Neural cell (in vitro differentiated cells): ENCODE results near the gene SCP2. TPM values are rescaled to one million over a fixed set of nuclear protein-coding genes. Genes with fewer than 3 reads are reported as not detected.

Experiments used
- H2AFZ ChIP-seq: fragments of 200-600, 300-800 bp; sonication (generic), shearing (Covaris generic); 2 replicates; pipeline ENCODE4 v1.6.0; 2014; ENCODE audit warnings: low read depth, mild to moderate bottlenecking, antibody characterized with exemption, low read length, moderate library complexity
- H3F3A ChIP-seq: fragments of 200-600 bp; shearing (Covaris generic); 2 replicates; pipeline ENCODE4 v1.6.1; 2016; ENCODE audit warnings: mild to moderate bottlenecking, moderate library complexity, mixed read lengths, antibody characterized with exemption, low read length; ENCODE audit not compliant: insufficient read depth, poor library complexity, severe bottlenecking
- H3K27ac ChIP-seq: fragments of 200-600, 300-800 bp; sonication (generic), shearing (Covaris generic); 2 replicates; pipeline ENCODE4 v1.5.1; 2014; ENCODE audit warnings: mild to moderate bottlenecking, low read length, moderate library complexity
- H3K27me3 ChIP-seq: fragments of 300-800, 200-600 bp; sonication (generic), shearing (Covaris generic); 2 replicates; pipeline ENCODE4 v1.6.0; 2014; ENCODE audit warnings: mild to moderate bottlenecking, low read depth, low read length, moderate library complexity; ENCODE audit not compliant: insufficient read depth
- H3K36me3 ChIP-seq: fragments of 300-800, 200-600 bp; sonication (generic), shearing (Covaris generic); 2 replicates; pipeline ENCODE4 v1.5.1; 2014; ENCODE audit warnings: mild to moderate bottlenecking, antibody characterized with exemption, low read length, moderate library complexity; ENCODE audit not compliant: insufficient read depth
- H3K4me2 ChIP-seq: fragments of 300-800, 200-600 bp; sonication (generic), shearing (Covaris generic); 2 replicates; pipeline ENCODE4 v1.6.0; 2014; ENCODE audit warnings: mild to moderate bottlenecking, low read length
- H3K4me3 ChIP-seq: fragments of 300-800, 200-600 bp; sonication (generic), shearing (Covaris generic); 2 replicates; pipeline ENCODE4 v1.5.1; 2014; ENCODE audit warnings: mild to moderate bottlenecking, low read length, moderate library complexity
- H3K79me2 ChIP-seq: fragments of 200-600 bp; shearing (Covaris generic); replicated peaks from 2 replicates; pipeline ENCODE4 v1.6.0; 2014; ENCODE audit warnings: mild to moderate bottlenecking, low read length, moderate library complexity; ENCODE audit not compliant: insufficient read depth
- H3K9ac ChIP-seq: fragments of 300-800, 200-600 bp; sonication (generic), shearing (Covaris generic); 2 replicates; pipeline ENCODE4 v1.6.1; 2016; ENCODE audit warnings: mild to moderate bottlenecking, low read length, mixed read lengths
- H3K9me2 ChIP-seq: fragments of 200-600 bp; shearing (Covaris generic); 2 replicates; pipeline ENCODE4 v1.6.1; 2016; ENCODE audit warnings: mild to moderate bottlenecking, low read length, mixed read lengths; ENCODE audit not compliant: insufficient read depth
- H3K9me3 ChIP-seq: fragments of 200-600, 300-800 bp; sonication (generic), shearing (Covaris generic); 2 replicates; pipeline ENCODE4 v1.6.1; 2016; ENCODE audit warnings: mild to moderate bottlenecking, mixed run types, low read length, moderate library complexity, mixed read lengths
- H4K20me1 ChIP-seq: fragments of 200-600 bp; shearing (Covaris generic); 2 replicates; pipeline ENCODE4 v1.6.1; 2016; ENCODE audit warnings: mild to moderate bottlenecking, mixed run types; ENCODE audit not compliant: insufficient read depth
- EP300 ChIP-seq: fragments of 450-650 bp; conservative IDR thresholded peaks from 2 replicates; pipeline ENCODE4 v1.6.1; 2014; ENCODE audit warnings: antibody characterized with exemption, mild to moderate bottlenecking, moderate library complexity; ENCODE audit not compliant: poor library complexity, severe bottlenecking
- EZH2 ChIP-seq: fragments of 200-600, 300-800 bp; shearing (Covaris generic), sonication (generic); IDR thresholded peaks from 2 replicates; pipeline ENCODE4 v1.6.1; 2014; ENCODE audit warnings: antibody characterized with exemption, low read length, borderline replicate concordance, mild to moderate bottlenecking; ENCODE audit not compliant: insufficient read depth, poor library complexity, severe bottlenecking
- MXI1 ChIP-seq: fragments of 450-650 bp; conservative IDR thresholded peaks from 2 replicates; pipeline ENCODE4 v1.6.1; 2014; ENCODE audit warnings: antibody characterized with exemption, mild to moderate bottlenecking; ENCODE audit not compliant: poor library complexity, severe bottlenecking
- POLR2AphosphoS5 ChIP-seq: IDR thresholded peaks from 2 replicates; pipeline ENCODE4 v1.6.1; 2012
- RAD21 ChIP-seq: fragments of 450-650 bp; conservative IDR thresholded peaks from 2 replicates; pipeline ENCODE4 v1.6.1; 2014; ENCODE audit warnings: antibody characterized with exemption, mild to moderate bottlenecking, moderate library complexity
- SMC3 ChIP-seq: fragments of 450-650 bp; conservative IDR thresholded peaks from 2 replicates; pipeline ENCODE4 v1.6.1; 2014; ENCODE audit warnings: antibody characterized with exemption, mild to moderate bottlenecking, moderate library complexity; ENCODE audit not compliant: poor library complexity
- TAF1 ChIP-seq: IDR thresholded peaks from 2 replicates; pipeline ENCODE4 v1.6.1; 2012; ENCODE audit warnings: low read depth
- polyA plus RNA-seq: library from polyadenylated mRNA; depleted of rRNA; stranded (reverse); fragments of >200 nt; gene quantifications from 2 replicates; pipeline ENCODE4 v1.2.3, GENCODE V29; 2014
- TF ChIP-seq, protein P1 (sequence below): IDR thresholded peaks from 2 replicates; pipeline ENCODE4 v1.6.1; 2012; ENCODE audit warnings: borderline replicate concordance
- TF ChIP-seq, protein P2 (sequence below): fragments of 450-650 bp; IDR thresholded peaks from 2 replicates; pipeline ENCODE4 v1.5.1; 2014; ENCODE audit warnings: antibody characterized with exemption, mild to moderate bottlenecking, moderate library complexity; ENCODE audit not compliant: poor library complexity, severe bottlenecking

The SCP2 gene
- polyA plus RNA-seq, 1 donor from 2014 or later = 182 TPM

DNA sequence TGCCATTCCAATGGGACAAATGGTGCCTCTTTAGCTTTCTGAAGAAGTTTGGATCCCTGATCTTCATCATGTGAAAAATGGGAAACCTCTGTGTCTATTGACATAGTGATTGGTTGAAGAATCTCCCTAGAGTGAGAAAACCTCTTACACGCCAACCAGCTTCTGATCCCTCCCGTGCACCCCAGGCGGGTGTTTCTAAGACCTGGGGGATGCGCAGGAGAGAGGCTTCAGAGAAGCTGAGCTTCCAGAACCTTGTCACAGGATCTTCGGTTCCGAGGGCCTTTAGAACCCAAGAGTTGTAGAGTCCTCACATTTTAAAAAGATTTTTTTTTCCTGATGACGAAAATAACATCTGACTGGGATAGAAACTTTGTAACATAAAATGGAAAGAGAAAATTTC, 146.2 kb downstream of the SCP2 start:
- Histone ChIP-seq H3K27me3 (no peaks in the 10 kb centered on the region), H3K79me2 (no peaks in the 10 kb centered on the region), H4K20me1 (no peaks in the 10 kb centered on the region), H3K27ac (no peak overlapping the region), H3K9me3 (no peaks in the 10 kb centered on the region), H3K4me3 (no peak overlapping the region), H3K9ac (no peak overlapping the region), H3K36me3 (no peaks in the 10 kb centered on the region), H2AFZ (no peak overlapping the region), H3K4me2 (no peak overlapping the region), H3F3A (no peaks in the 10 kb centered on the region), H3K9me2 (no peaks in the 10 kb centered on the region)
- TF ChIP-seq TAF1 (no peak), RAD21 (no peak), POLR2AphosphoS5 (no peak), EP300 (no peak), SMC3 (no peak), EZH2 (no peak), MXI1 (no peak)
- TF ChIP-seq, protein P1, sequence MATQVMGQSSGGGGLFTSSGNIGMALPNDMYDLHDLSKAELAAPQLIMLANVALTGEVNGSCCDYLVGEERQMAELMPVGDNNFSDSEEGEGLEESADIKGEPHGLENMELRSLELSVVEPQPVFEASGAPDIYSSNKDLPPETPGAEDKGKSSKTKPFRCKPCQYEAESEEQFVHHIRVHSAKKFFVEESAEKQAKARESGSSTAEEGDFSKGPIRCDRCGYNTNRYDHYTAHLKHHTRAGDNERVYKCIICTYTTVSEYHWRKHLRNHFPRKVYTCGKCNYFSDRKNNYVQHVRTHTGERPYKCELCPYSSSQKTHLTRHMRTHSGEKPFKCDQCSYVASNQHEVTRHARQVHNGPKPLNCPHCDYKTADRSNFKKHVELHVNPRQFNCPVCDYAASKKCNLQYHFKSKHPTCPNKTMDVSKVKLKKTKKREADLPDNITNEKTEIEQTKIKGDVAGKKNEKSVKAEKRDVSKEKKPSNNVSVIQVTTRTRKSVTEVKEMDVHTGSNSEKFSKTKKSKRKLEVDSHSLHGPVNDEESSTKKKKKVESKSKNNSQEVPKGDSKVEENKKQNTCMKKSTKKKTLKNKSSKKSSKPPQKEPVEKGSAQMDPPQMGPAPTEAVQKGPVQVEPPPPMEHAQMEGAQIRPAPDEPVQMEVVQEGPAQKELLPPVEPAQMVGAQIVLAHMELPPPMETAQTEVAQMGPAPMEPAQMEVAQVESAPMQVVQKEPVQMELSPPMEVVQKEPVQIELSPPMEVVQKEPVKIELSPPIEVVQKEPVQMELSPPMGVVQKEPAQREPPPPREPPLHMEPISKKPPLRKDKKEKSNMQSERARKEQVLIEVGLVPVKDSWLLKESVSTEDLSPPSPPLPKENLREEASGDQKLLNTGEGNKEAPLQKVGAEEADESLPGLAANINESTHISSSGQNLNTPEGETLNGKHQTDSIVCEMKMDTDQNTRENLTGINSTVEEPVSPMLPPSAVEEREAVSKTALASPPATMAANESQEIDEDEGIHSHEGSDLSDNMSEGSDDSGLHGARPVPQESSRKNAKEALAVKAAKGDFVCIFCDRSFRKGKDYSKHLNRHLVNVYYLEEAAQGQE = no peak
- TF ChIP-seq, protein P2, sequence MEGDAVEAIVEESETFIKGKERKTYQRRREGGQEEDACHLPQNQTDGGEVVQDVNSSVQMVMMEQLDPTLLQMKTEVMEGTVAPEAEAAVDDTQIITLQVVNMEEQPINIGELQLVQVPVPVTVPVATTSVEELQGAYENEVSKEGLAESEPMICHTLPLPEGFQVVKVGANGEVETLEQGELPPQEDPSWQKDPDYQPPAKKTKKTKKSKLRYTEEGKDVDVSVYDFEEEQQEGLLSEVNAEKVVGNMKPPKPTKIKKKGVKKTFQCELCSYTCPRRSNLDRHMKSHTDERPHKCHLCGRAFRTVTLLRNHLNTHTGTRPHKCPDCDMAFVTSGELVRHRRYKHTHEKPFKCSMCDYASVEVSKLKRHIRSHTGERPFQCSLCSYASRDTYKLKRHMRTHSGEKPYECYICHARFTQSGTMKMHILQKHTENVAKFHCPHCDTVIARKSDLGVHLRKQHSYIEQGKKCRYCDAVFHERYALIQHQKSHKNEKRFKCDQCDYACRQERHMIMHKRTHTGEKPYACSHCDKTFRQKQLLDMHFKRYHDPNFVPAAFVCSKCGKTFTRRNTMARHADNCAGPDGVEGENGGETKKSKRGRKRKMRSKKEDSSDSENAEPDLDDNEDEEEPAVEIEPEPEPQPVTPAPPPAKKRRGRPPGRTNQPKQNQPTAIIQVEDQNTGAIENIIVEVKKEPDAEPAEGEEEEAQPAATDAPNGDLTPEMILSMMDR = no peak

DNA sequence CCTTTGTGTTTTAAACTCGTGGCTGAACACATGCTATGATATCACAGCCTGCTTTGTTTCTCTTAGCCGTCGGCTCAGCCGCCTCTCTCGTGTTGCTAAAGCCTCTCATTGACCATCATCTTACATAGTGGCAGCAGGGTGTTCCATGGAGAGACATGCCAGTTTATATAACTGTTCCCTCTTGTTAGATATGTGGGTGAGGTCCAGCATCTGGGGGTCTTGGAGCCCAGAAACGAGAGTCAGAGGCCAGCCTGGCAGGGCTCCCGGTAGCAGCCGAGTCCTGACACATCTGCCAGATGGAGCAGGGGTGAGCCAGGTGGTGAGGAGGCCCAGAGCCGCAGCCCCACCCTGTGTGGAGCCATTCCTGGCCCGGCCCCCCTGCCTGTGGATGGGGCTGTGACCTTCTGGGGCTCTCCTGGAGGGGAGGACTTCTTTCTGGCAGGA, 146.8 kb downstream of the SCP2 start:
- TF ChIP-seq EP300 (no peak), EZH2 (no peak), POLR2AphosphoS5 (no peak), RAD21 (no peak), TAF1 (no peak), SMC3 (no peak), MXI1 (no peak)
- TF ChIP-seq, protein P1 = no peak
- TF ChIP-seq, protein P2 = no peak
- Histone ChIP-seq H3K36me3 (no peaks in the 10 kb centered on the region), H3K27me3 (no peaks in the 10 kb centered on the region), H3K4me2 (no peak overlapping the region), H3K79me2 (no peaks in the 10 kb centered on the region), H3K27ac (no peak overlapping the region), H3K9me2 (no peaks in the 10 kb centered on the region), H3K4me3 (no peak overlapping the region), H3F3A (no peaks in the 10 kb centered on the region), H4K20me1 (no peaks in the 10 kb centered on the region), H3K9ac (no peak overlapping the region), H2AFZ (no peak overlapping the region), H3K9me3 (no peaks in the 10 kb centered on the region)
